HG02763 (cell line): ENCODE data around the gene NOG.

Experiments
- ATAC-seq: cut with Tn5 transposase; IDR thresholded peaks from one replicate; pipeline ENCODE4 v1.9.1; 2021; ENCODE audit warnings: mild to moderate bottlenecking, moderate library complexity; ENCODE audit not compliant: unreplicated experiment

The NOG gene

DNA sequence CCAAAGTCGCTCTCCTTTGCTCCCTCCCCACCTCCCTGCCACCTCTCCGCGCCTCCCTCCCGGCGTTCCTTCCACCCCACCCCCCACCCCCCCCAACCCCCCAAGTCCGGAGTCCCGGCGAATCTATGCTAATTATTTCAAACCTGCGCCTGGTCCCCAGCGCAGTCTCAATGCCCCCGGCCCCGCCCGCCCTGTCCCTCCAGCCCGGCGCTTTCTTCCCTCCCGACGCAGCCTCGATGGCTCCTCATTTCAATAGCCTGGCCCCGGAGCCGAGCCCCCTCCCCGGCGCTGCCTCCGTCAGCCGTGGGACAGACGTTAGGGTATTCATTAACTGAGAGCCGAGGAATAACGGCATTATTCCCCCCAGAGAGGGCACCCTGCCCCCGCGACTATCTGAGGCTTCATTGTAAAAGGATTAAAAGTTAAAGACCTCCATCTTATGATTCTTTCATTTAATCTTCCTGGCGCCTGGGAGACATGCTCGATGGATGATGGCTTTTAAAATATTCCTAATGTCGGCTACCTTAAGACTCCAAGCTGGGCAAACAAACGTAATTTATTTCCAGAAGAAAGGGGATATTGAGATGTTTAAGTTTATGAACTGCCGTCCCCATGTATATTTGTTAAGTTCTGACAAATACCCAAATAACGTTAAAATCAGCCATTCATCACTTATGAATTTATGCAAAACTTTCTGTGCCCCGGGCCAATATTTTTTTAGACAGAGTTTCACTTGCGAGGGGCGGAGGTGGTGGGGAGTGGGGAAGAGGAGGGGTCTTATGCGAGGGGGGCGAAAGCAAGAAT lies 3.4 kb downstream of the NOG start:
- ATAC-seq = no peak

DNA sequence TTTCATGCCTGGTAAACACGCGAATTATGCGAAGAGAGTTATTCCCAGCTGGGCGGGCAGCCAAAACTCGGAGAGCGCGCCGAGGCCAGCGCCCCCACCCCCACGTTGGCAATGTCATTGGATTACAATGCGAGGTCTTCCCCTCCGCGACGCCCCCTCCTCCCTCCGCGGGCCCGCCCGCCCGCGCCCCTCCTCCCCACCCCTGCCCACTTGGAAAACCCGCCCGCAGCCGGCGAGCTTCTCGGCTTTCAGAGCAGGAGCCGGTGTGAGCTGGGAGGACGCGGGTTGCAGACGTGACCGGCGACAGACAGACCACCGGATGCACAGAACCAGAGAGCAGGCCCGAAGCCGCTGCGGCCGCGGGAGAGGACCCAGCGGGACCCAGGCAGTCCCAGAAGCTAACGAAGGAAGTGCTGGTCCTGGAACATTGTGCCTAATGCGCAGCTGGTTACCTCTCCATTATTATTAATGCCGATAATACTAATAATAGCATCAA lies 4.0 kb downstream of the NOG start:
- no peak for ATAC-seq

DNA sequence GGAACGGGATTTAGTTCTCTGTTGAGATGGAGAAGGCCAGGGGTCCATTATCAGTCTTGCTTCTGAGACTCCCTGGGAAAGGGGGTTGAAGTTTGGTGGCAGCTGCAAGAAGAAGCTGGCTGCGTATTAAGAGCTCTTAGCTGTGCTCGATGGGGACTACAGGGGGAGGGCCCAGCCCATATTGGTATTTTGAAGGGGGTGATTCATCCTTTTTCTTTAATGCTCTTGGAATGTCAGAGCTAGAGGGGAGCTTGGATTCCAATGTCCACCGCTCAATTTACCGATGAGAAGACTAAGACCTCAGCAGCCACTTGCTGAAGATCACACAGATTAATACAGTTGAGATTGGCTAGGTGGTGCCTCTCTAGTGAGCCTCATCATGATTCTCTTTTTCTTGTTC lies 5.0 kb downstream of the NOG start:
- ATAC-seq = no peak

DNA sequence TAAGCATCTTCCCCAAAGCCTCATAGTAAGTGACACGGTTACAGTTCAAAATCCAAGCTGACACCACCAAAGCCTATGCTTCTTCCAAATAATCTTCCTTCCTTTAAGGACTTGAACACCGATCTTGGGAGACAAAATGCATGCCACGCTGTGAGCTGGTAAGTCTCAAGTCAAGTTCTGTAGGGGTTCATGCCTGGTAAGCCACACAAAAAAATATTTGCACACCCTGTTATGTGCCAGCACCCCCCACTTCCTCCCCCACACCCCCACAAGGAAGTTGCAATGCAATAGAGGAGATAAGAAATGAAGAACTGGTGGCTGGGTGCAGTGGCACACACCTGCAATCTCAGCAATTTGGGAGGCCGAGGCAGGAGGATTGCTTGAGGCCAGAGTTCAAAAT lies 5.6 kb downstream of the NOG start:
- ATAC-seq = no peak

DNA sequence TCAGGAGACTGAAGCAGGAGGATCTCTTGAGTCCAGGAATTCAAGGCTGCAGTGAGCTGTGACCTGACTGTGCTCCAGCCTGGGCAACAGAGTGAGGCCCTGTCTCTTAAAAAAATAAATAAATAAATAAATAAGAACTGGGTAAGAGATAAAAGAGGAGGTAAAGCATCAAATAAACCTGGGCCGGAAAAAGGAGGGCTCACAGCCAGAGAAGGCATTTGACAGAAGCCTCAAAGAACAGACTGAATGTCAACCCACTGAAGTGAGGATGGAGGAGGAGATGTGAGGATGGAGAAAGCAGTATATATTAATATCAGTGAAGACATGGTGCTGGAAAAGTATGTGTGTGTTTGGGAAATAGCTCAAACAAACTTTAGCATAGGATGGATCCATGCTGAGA lies 6.1 kb downstream of the NOG start:
- no peak for ATAC-seq

DNA sequence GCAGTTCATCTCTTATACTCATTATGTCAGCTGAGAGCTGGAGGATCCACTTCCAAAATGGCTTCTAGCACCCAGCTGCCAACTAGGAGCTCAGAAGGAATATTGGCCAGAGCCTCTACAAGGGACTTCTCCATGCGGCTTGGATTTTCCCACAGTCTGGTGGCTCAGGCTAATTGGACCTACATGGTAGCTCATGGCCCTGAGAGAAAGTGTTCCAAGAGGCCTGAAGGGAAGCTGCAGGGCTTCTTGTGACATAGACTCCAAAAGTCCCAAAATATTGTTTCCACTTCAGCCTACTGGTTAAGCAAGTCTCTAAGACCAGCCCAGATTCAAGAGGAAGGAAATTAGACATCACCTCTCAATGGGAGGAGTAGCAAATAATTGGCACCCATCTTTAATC lies 6.8 kb downstream of the NOG start:
- ATAC-seq = no peak

DNA sequence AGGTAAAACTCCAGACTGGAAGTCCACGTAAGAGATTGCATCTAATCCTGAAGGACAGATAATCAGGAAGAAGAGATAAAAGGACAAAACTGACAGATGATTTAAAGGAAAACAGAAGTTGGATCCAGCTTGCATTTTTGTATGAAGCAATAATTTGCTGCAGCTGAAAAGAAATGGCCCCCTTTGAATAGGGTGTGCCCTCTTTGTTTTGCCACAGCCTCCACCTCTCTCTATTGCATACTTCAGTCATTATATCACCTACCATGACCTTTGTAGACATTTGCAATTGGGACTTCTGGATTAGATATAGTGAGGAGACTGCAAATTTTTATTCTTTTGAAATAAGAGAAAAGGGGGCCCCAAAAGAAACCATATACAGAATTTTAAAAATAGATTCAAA lies 8.1 kb downstream of the NOG start:
- ATAC-seq = no peak

DNA sequence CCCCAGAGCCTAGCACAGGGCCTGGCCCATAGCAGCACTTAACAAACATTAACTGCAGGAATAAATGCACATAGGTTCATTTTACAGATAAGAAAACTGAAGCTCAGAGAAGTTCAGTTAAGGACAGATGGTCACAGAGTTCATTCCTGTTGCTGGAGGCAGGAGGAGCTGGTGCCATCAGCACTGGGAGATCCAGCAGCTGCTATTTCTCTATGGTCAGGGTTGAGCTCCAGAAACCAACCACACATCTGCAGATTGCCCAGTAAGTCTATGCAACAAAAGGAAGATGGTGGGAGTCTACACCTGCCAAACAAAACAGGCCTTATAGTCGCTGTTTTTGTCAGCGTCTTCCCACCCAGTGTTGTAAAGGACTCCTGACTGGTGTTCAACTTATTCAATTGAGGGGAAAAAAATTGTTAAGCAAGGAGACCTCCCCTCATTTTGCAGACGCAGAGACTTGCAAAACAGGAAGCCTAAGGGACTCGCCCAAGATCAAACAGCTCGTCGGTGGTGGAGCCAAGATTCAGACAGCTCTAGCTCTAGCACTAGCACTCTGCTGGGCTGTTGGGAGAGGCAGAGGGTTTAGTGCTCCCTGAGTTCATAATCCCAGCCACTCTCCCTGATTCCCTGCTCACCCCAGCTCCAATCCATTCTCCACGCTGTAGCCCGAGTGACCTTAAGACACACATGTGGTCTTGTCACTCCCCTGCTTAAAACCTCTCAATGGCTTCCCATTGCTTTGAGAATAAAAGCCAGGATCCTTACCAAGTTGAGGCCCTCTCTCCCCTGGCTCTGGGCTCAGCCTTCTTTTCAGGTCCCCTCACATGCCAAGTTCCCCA lies 9.0 kb downstream of the NOG start:
- no peak for ATAC-seq

DNA sequence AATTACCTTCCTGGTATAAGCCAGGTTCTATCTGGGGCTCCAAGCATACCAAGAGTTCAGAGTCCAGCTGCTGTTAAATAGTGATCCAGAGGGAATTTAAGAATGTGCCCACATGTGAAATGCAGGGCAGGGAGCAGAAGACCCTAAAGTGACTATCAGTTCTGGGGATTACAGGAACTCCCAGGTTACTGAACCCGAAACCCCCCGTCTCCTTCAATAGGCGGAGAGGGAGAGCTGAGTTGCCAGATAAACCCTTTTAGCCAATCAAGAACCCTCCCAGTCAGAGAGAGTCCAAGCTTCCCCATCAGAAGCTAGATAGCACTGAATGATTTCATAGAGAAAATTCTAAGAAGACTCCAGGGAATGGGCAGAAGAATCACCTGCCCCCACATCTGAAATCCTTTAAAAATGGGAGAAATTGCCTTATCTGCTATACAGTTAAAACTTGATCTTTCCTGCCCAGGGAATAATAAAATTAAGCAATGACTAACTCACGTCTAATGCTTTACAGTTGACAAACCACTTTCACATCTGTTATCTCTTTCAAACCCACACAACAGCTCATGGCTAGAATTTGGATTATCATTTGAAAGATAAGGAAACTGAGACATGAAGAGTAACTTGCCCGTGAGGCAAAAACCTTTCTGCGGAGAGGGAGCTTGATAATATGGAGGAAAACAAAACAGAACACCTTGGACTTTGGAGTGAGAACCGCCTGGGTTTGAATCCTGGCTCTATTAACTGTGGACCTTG lies 10.2 kb downstream of the NOG start:
- no peak for ATAC-seq

DNA sequence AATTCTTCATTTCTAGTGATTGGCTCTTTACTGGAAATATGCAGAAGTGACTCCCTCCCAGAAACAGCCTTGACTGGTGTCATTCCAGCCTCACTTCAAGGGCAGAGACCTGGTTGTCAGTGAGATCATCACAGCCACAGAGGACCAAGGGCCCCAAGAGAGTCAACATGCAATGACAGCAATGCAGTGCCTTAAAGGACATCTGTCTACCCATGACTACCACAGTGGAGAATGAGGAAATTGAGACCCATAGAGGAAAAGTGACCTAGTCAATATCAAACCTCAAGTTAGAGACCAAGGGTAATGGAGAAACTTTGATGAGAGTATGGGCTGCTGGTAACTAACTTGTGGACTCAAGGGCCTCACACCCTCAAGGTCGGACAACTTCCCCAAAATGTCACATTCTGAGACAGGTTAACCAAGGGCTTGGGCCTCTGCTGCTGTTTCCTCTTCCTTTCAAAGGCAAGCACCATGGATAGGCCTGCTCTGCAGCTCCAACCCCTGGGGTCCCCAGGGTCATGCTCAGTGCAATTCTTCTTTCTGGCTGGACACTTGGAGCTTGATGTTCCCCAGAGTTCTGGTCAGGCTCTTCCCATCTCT lies 11.3 kb downstream of the NOG start:
- no peak for ATAC-seq

DNA sequence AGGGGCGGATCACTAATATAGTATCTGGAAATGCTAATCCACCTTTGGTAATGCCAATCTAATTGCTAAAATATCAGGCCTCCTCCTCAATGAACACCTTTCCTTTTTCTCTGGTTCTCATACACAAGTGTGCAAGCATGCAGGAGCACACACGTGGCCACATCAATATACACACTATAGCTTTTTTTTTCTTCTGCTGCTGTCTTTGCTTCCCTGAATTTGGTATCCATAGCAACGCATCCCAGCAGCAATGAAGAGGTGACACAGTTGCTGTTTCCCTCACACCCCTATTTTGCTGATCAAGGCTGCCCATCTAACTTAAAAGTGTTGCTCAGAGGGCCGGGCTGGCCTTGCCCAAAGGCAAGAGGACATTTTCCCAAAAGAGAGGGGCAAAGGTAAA lies 15.4 kb downstream of the NOG start:
- ATAC-seq = no peak

DNA sequence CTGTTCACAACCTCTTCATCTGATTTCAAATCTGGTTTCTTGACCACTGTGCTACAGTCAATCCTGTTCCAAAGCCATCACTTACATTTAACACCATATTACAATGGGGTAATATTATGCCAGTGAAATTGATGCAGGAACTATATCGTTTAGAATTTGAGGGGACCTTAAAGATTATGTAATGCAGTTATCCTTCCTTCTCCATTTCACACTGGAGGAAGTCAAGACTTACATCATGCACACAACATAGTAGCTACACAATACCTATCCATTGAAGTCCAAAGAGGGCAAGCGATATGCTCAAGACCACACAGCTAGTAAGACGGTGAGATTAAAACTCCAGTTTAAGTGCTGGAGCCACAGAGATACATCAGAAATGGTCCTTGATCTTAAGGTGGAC lies 16.8 kb downstream of the NOG start:
- ATAC-seq = no peak

DNA sequence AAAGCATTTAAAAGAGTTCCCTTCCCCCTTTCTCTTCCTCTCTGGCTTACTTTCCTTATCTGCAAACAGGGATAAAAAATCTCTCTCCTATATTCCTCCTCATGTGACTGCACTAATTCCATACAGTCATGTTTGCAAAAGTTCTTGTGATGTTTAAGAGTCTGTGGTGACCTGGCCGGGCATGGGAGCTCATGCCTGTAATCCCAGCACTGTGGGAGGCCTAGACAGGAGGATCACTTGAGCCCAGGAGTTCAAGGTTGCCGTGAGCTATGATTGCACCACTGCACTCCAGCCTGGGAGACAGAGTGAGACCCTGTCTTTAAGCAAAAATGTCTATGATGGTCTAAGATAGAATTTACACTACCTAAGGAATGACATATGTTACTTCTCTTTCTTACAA lies 19.6 kb downstream of the NOG start:
- ATAC-seq = no peak

DNA sequence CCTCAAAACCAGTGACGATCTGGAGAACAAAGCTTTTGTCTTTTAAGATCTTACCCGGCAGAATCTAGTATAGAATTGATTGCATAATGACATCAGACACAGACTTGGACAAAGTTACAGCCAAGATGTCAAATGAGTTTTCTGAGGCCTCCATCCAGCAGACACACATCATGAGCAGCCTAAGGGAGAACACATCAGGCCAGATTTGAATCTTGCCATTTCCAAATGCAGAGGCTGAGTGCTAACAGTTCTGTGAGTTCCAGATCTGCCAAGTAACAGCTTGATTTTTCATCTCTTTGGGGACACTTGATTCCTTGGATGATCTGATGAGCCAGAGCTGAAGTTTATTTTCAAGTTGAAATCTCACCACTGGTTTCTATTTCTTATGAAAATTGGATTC lies 21.0 kb downstream of the NOG start:
- no peak for ATAC-seq

DNA sequence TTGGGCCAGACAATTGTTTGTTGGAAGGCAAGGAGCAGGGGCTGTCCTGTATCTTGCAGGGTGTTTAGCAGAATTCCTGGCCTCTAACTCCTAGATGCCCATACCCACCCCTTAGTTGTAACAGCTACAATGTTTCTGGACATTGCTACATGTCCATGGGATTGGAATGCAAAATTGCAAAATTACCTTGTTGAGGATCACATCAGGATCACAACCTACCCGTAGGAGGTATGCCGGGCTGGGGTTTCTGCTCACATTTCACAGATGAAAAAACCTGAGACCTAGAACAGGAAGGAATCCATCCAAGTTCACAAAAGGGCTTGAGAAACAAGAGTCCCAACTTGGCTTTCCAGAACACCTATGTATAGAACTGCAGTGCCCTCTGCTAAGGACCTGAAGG lies 22.7 kb downstream of the NOG start:
- no peak for ATAC-seq

DNA sequence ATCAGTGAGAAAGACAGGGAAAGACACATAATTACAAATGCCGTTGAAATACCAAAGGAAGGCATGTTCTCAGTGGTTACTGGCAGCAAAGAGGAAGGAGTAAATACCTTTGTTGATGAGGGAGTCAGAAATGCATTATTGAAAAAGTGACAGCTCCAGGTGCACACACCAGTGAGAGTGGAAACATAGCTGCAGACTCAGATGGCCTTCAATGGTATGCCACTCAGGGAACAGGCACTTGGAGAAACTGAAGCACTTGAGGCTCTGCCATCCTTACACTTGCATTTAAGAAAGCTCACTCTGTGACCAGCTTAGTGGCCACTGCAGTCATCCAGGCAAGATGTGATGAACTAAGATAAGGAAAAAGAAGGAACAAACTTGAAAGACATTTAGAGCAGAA lies 29.9 kb downstream of the NOG start:
- no peak for ATAC-seq

DNA sequence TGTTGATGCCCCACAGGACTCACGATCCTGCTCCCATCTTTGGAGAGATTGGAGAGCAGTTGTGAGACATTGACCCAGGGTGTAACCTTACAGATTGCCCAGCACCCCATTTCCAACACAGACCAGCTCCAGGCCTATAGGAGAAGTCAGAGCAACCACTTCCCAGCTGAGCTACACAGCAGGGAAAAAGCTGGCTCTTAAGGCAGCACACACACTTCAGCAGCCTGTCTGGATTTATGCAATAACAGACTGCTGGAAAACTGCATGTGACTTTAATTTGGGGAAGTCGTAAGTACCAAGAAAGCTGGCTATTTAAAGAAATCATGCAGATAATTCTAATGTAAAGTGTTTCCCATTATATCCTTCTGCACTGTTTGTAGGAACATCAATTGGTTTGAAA lies 30.8 kb downstream of the NOG start:
- no peak for ATAC-seq

DNA sequence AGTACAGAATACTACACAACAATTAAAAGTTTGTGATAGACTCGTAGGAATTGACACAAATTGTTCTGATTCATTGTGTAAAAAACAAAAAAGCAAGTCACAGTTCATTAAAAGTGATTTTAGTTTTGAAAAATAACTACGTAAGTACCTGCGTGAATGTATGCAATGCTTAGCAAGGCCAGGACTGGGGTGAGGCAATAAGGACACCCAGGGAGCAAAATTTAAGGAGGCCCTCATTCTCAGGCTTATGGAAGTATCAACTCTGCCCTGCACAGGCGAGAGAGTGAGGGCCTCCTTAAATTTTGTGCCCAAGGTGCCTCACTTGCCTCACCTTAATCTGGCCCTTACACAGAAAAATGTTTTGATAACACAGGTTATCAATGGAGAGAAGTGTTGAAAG lies 31.4 kb downstream of the NOG start:
- no peak for ATAC-seq

DNA sequence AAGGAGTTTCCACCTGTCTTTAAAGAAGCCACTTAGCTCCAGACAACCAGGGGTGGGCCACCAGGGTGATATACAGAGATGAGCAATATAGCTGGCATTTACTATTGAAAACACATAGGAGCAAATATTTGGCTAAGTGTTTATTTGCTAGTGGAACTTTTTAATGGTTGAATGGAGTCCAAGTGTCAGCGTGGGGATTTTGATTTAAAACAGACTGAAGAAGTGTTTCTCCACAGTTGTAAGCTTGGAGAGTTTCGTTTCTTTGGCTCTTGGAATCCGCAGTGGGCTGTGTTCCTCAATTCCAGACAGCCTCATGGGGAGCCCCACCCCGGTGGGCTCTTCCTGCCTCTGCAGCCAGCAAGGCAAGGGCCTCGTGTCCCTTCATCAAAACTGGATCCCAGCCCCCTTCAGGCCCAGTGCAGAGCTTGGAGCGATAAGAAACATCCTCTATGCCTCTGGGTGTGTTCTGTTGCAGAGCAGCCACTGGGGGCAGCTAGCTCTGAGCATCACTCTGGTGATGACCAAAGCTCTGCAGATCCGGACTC lies 36.1 kb downstream of the NOG start:
- ATAC-seq = no peak

DNA sequence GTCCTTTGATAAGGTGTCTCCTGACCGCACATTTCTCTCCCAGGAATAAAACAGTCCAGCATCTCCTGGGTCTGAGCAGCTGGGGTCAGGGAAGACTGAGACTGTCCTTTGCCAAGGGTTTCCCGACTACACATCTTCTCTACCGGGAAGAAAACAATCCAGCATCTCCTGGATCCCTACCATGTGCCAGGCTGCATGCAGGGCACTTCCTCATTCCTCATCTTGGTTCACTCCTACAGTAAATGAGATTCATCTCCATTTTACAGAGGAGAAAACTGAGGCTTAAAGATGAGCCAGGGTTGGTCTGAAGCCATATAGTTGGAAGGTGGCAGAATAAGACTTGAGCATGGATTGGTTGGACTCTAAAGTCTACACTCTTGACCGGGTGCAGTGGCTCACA lies 36.7 kb downstream of the NOG start:
- ATAC-seq = no peak

DNA sequence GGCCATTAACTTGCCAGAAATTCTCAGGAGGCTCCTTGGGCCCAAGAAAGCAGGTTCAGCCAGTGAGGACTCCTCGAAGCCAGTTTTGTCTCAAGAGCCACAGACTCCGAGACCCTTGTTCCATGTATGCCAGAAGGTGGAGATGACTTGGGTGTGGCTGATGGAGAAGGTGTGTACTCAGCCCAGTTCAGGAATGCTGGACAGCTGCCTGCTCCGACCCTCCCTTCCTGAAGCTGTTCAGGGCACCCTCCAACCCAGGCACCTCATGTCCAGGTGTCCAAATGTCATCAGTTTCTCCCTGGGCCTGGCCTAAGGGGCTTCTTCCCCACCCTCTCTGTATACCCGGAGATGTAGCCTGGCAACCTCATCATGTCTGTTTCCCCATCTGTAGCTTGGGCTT lies 40.2 kb downstream of the NOG start:
- ATAC-seq = no peak
